Lower leg skin (tissue), 3 donors: ENCODE measurements around the gene METAP1D.

Experiments used
- CTCF ChIP-seq, 3 donors: fragments of 450-650 bp; IDR thresholded peaks; one replicate each; pipeline ENCODE4 v1.5.1; 2016; ENCODE audit warnings: antibody characterized with exemption in 3 of 3, mild to moderate bottlenecking in 3 of 3, moderate library complexity in 2 of 3
- POLR2A ChIP-seq, 2 donors: fragments of 450-650 bp; IDR thresholded peaks; one replicate each; pipeline ENCODE4 v1.6.1; 2016 to 2017; ENCODE audit warnings: antibody characterized with exemption in 2 of 2, mild to moderate bottlenecking in 1 of 2, moderate library complexity in 1 of 2

- TF ChIP-seq CTCF (IDR thresholded peaks at IDR 0.05) (no peak), POLR2A (IDR thresholded peaks at IDR 0.05) (no peak)
These were observed 90.5 kb downstream of the METAP1D start for GRCh38 chr2:172090044-172090961.
